Right lobe of liver (tissue), 6 donors: Measurements from ENCODE around the gene GH1. TPM values are rescaled to one million over a fixed set of nuclear protein-coding genes. Genes with fewer than 3 reads are reported as not detected.
A peak's percentile ranks its signal among the peaks of the same experiment; 100 is the strongest.
"Not testable (repeated sequence)": the region's sequence is repeated elsewhere in the genome, so short reads cannot be mapped to it uniquely, and the experiment has no call there.

Experiments used
- ATAC-seq, 4 donors: fragments of 200-7000 bp; cut with Tn5 transposase; one replicate each; pipeline ENCODE4 v1.9.1; 2020; ENCODE audit warnings: mild to moderate bottlenecking in 4 of 4, moderate library complexity in 4 of 4
- DNase-seq, 3 donors: peaks; one replicate each; pipeline ENCODE4 v3.0.0-alpha.2; 2020
- H3K27ac ChIP-seq, 3 donors: fragments of 200-600 bp; one replicate each; pipeline ENCODE4 v1.8.0; 2022
- H3K27me3 ChIP-seq, 2 donors: fragments of 200-600 bp; one replicate each; pipeline ENCODE4 v1.8.0; 2022
- H3K36me3 ChIP-seq, 4 donors: fragments of 200-600 bp; sonication (generic) in 1 of 4; one replicate each; pipeline versions ENCODE4 v1.5.1 to v1.8.0; 2017 to 2022; ENCODE audit warnings: control low read depth in 1 of 4
- H3K4me1 ChIP-seq, 4 donors: fragments of 200-600 bp; sonication (generic) in 1 of 4; one replicate each; pipeline versions ENCODE4 v1.5.1 to v1.8.0; 2017 to 2022; ENCODE audit warnings: control low read depth in 1 of 4
- H3K4me3 ChIP-seq, 3 donors: fragments of 200-600 bp; one replicate each; pipeline ENCODE4 v1.8.0; 2022
- H3K9me3 ChIP-seq, 4 donors: fragments of 200-600 bp; sonication (generic) in 1 of 4; one replicate each; pipeline versions ENCODE4 v1.5.1 to v1.8.0; 2017 to 2022; ENCODE audit warnings: control low read depth in 1 of 4
- POLR2A ChIP-seq: fragments of 450-650 bp; IDR thresholded peaks from one replicate; pipeline ENCODE4 v1.6.1; 2017; ENCODE audit warnings: antibody characterized with exemption, mild to moderate bottlenecking
- WGBS: methylation state at CpG from one replicate; pipeline ENCODE4 v1.1.6; 2018; ENCODE audit warnings: low coverage, low lambda C conversion rate; ENCODE audit not compliant: insufficient coverage; ENCODE audit errors: missing lambda C conversion rate; 5-methylcytosine and 5-hydroxymethylcytosine counted together
- intact Hi-C, 2 donors: fragments of 100-400 bp; cut with DNase I; formaldehyde crosslinking; loops; one replicate each; pipeline versions ENCODE4 v1.11.2 to v1.14.1; 2022
- total RNA-seq, 6 experiments: library from RNA; depleted of rRNA in 2 of 6; stranded (reverse); fragments of >200 nt in 2 of 6; fragmentation: NEBNext Ultra II Directional in 3 of 6; extraction: Animal tissue kit (Norgen Biotek cat#: 25700) in 3 of 6; gene quantifications; one replicate each; pipeline versions ENCODE4 v1.1.0 to v1.2.4, GENCODE V29; 2016 to 2023
- TF ChIP-seq, protein P1 (sequence below), 4 donors: fragments of 200-600 bp in 3 of 4; fragments of 450-650 bp in 1 of 4; IDR thresholded peaks; one replicate each; pipeline versions ENCODE4 v1.5.1 to v1.8.0; 2016 to 2022; ENCODE audit warnings: antibody characterized with exemption in 4 of 4, mild to moderate bottlenecking in 2 of 4
- donor health status: DM: no; HTN: yes; CAD: no.
- donor health status: DM: no; HTN: no; CAD: no.
- donor health status: DM: no; HTN: no; CAD: no.
- donor health status: DM: no; HTN: yes; CAD: no.
- donor health status: DM: no; HTN: yes; CAD: no.

GH1 gene
- total RNA-seq, 6 experiments from 2014 or later, result not detected

DNA sequence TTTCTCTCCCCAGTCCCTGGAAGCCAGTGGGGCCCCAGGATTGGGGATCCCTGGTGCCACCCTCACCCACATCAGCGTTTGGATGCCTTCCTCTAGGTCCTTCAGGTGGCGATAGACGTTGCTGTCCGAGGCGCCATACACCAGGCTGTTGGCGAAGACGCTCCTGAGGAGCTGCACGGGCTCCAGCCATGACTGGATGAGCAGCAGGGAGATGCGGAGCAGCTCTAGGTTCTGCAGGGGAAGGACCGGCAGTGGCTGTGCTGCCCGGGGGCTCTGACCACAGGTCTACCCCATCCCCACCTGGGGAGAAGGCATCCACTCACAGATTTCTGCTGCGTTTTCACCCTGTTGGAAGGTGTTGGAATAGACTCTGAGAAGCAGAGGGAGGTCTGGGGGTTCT, 37.9 kb downstream of the GH1 start:
- Histone ChIP-seq H3K27me3 (no peaks in the 10 kb centered on the region), H3K9me3 (no peaks in the 10 kb centered on the region), H3K4me1 (no peaks in the 10 kb centered on the region), H3K36me3 (no peaks in the 10 kb centered on the region), H3K4me3 (no peak overlapping the region), H3K27ac (no peak overlapping the region)
- no CpG with 5 or more reads among the region's 12 CpGs for WGBS
- intact Hi-C loops, result no loop called here
- no peak for TF ChIP-seq POLR2A
- TF ChIP-seq, protein P1, sequence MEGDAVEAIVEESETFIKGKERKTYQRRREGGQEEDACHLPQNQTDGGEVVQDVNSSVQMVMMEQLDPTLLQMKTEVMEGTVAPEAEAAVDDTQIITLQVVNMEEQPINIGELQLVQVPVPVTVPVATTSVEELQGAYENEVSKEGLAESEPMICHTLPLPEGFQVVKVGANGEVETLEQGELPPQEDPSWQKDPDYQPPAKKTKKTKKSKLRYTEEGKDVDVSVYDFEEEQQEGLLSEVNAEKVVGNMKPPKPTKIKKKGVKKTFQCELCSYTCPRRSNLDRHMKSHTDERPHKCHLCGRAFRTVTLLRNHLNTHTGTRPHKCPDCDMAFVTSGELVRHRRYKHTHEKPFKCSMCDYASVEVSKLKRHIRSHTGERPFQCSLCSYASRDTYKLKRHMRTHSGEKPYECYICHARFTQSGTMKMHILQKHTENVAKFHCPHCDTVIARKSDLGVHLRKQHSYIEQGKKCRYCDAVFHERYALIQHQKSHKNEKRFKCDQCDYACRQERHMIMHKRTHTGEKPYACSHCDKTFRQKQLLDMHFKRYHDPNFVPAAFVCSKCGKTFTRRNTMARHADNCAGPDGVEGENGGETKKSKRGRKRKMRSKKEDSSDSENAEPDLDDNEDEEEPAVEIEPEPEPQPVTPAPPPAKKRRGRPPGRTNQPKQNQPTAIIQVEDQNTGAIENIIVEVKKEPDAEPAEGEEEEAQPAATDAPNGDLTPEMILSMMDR (IDR thresholded peaks at IDR 0.05), result no peak
- DNase-seq, result peak in 1 of 3 donors; percentile 36
- no peak for ATAC-seq

DNA sequence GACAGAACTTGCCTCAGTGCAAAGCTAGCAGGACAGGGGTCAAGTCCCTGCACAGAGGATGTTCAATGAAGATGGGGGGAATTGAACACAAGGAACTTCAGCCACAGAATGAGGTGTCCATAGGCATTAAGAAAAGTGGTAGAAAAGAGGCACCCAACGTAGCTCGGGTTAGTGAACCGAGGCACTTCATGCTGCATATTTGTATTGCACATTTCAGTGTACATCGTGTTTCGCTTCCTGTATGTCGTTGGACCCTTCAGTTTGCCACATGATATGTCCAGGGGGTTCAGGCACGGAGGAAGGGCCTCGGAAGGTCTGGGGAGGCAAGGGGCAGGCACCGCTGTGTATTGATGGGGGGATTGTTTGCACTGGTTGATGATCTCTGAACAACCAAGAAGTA, 40.2 kb downstream of the GH1 start:
- 47% methylated on average over 2 of the region's 9 CpGs for WGBS

DNA sequence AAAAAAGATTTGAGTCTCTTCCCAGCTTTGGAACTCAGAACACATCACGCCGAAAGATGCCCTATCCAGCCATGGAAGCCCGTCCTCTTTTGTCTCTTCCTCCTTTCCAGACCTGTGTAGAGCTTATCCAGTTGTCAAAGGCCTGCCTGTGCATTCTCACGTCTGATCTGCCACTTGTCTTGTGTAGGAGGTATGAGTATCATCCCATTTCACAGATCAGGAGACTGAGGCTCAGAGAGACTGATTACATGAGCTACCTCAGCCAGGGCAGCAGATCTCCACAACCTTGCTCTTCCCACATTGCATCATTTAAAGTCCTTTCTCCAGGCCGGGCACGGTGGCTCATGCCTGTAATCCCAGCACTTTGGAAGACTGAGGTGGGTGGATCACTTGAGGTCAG, 43.9 kb downstream of the GH1 start:
- ATAC-seq, H3K27me3 ChIP-seq, DNase-seq, H3K27ac ChIP-seq, intact Hi-C loops, H3K36me3 ChIP-seq, H3K4me3 ChIP-seq, H3K9me3 ChIP-seq, H3K4me1 ChIP-seq: not testable (repeated sequence)
- 54% methylated on average over 3 of the region's 6 CpGs for WGBS

More for the DNA sequence above, 40.2 kb downstream of the GH1 start:
- H3K27me3 ChIP-seq, H3K4me1 ChIP-seq, H3K27ac ChIP-seq, H3K36me3 ChIP-seq, intact Hi-C loops, ATAC-seq, H3K4me3 ChIP-seq, H3K9me3 ChIP-seq: not testable (repeated sequence)
- peak in 1 of 3 donors; percentile 16 for DNase-seq

DNA sequence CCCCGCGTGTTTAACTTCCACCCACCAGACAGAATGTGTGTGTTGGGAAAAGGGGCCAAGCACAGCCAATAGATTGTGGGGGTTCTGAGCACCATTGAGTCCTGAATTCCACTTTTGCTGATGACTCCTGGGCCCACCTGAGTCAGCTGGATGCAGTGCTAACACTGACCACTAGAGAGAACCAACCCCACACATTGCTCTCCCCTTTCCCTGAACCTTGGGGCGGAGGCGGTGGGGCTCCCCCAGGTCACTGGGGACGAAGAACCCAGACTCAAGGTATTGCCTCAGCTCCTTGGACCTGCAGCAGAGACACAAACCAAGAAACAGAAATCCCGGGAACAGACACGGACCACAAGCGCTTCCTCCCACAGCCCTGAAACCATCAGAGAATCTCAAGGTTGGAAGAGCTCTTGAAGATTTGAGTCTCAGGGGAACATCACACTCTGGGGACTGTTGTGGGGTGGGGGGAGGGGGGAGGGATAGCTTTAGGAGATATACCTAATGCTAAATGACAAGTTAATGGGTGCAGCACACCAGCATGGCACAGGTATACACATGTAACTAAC, 44.5 kb downstream of the GH1 start:
- H3K27me3 ChIP-seq, ATAC-seq, H3K4me1 ChIP-seq, H3K27ac ChIP-seq, intact Hi-C loops, H3K9me3 ChIP-seq, H3K36me3 ChIP-seq, H3K4me3 ChIP-seq: not testable (repeated sequence)
- 83% methylated on average over 2 of the region's 8 CpGs for whole genome bisulfite sequencing
- DNase-seq, result peak in 1 of 3 donors; percentile 14

DNA sequence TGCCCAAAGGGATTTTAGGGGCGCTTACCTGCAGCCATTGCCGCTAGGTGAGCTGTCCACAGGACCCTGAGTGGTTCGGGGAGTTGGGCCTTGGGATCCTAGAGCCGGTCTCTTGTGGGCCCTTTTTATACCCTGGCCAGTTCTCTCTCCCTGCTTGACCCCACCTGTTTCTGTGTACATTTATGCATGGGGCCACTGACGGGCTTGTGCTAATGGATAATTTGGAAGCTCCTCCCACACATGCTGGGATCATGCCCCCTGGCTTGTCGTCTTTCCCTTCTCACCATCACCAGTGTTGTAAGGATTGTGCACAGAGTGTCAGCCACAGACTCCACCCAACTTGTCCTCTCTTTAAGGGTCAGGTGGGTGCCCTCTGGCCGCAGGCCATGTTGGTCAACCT, 45.1 kb downstream of the GH1 start, which contains the start of gene CSH2:
Gene CSH2 (minus strand): TSS at position 101 of the 400 bp plus-strand sequence. CDS start 63 bp downstream, at position 38.
- H3K4me1 ChIP-seq, intact Hi-C loops, H3K4me3 ChIP-seq, H3K9me3 ChIP-seq, H3K27me3 ChIP-seq, ATAC-seq, H3K27ac ChIP-seq, H3K36me3 ChIP-seq: not testable (repeated sequence)
- DNase-seq, result peak in 1 of 3 donors; percentile 23
- 40% methylated on average over 2 of the region's 7 CpGs for WGBS

DNA sequence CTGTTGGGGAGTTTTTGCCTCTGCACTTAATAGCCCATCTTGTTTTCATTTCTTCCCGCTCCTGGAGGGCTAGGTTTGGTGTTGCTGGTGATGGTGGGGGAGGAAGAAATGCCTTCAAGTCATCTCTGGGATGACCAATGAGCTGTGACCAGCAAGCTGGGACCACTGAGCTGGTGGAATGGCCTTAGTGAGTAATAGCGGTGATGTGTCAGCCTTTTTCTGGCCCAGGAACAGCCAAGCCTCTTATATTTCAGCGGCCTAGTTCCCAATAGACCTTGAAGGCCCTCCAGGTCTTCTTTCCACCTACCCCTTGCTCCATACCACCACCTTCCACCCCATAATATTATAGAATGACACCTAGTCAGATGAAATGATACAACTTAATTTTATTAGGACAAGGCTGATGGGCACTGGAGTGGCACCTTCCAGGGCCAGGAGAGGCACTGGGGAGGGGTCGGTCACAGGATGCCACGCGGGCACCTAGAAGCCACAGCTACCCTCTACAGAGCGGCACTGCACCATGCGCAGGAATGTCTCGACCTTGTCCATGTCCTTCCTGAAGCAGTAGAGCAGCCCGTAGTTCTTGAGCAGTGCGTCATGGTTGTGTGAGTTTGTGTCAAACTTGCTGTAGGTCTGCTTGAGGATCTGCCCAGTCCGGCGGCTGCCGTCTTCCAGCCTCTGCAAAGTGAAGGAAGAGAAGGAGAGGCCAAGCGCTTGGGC, 46.8 kb downstream of the GH1 start:
- intact Hi-C loops, H3K27ac ChIP-seq, H3K36me3 ChIP-seq, H3K4me1 ChIP-seq, H3K27me3 ChIP-seq, H3K9me3 ChIP-seq, H3K4me3 ChIP-seq, ATAC-seq: not testable (repeated sequence)
- 86% methylated on average over 6 of the region's 15 CpGs for WGBS
- DNase-seq, result peak in 1 of 3 donors; percentile 29

DNA sequence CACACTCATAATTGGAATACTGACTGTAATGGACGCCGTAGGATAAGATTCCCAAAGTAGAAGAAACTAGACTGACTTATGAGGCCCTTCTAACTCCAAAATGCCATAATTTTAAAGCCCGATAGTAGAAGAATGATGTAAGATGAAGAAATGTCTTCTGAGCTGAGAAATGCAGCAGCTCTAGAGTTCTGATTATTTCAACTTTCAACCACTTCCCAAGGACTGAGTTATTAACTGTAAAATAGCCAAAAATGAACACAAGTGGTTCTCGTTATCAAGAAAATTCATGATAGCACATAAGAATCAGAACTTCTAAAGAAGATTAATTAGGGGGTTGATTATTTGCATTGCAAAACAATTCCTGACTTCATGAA, 48.4 kb downstream of the GH1 start:
- DNase-seq, H3K4me1 ChIP-seq, H3K4me3 ChIP-seq, intact Hi-C loops, H3K36me3 ChIP-seq, H3K9me3 ChIP-seq, H3K27ac ChIP-seq, H3K27me3 ChIP-seq, ATAC-seq: not testable (repeated sequence)
- WGBS, result 49% methylated on average over 4 of the region's 4 CpGs

DNA sequence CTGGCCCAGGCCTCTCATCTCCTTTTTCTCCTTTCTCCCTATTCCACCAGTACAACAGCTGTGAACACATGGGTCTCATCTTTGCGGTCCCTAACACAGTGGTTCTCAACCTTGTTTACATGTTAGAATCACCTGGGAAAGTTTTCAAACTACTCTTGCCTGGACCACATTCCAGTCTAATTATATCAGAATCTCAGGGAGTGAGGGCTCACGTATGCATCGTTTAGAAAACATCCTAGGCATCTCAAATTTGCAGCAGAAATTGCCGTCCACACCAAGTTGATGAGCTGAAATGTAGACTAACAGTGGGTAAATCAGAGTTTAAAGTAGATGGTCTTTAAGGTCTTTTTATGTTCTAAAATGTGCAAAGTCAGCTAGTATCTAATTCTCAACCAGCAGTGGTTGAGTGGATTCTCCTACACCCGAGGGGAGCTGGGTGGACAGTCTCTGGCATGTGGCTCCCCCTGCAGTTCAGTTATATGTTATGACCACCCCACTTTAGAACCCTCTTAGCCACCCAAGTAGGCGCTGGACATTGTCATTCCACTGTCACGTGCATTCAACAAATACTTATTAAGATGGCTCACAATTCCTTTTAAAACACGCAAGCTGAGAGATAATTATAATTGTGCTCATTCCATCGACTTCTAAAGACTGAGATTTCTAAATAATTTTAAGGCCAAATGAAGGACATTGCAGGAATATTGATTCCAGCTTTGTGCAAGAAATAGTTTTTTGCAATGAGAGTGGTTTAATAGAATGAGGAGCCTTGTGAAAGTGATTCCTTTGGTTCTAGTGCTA, 48.9 kb downstream of the GH1 start:
- 57% methylated on average over 9 of the region's 9 CpGs for WGBS
- intact Hi-C loops, ATAC-seq, H3K36me3 ChIP-seq, H3K27ac ChIP-seq, H3K9me3 ChIP-seq, H3K27me3 ChIP-seq, H3K4me1 ChIP-seq, H3K4me3 ChIP-seq: not testable (repeated sequence)
- DNase-seq, result peak in 1 of 3 donors; percentile 17
